Measurements from ENCODE around the gene CKAP4. TPM values are rescaled to one million over a fixed set of nuclear protein-coding genes. Genes with fewer than 3 reads are reported as not detected.

Gene CKAP4
- total RNA-seq, 1 donor from 2014 or later, result 40.3 TPM

DNA sequence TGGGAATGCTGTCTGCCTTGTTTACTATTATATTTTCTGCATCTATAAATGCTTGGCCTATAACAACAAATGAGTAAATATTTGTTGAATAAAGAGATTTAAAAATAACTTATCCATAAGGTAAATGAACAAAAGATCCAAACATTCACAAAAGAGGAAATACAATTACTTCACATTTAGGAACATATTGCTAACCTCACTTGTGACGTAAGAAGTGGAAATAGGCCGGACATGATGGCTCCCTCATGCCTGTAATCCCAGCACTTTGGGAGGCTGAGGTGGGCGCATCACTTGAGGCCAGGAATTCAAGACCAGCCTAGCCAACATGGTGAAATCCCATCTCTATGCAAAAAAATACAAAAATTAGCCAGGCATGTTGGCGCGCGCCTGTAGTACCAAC, 25.7 kb upstream of the CKAP4 start:
- H3K27me3 ChIP-seq, result no peaks in the 10 kb centered on the region
- TF ChIP-seq, protein P1, sequence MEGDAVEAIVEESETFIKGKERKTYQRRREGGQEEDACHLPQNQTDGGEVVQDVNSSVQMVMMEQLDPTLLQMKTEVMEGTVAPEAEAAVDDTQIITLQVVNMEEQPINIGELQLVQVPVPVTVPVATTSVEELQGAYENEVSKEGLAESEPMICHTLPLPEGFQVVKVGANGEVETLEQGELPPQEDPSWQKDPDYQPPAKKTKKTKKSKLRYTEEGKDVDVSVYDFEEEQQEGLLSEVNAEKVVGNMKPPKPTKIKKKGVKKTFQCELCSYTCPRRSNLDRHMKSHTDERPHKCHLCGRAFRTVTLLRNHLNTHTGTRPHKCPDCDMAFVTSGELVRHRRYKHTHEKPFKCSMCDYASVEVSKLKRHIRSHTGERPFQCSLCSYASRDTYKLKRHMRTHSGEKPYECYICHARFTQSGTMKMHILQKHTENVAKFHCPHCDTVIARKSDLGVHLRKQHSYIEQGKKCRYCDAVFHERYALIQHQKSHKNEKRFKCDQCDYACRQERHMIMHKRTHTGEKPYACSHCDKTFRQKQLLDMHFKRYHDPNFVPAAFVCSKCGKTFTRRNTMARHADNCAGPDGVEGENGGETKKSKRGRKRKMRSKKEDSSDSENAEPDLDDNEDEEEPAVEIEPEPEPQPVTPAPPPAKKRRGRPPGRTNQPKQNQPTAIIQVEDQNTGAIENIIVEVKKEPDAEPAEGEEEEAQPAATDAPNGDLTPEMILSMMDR (IDR thresholded peaks at IDR 0.05), result no peak
- no peaks in the 10 kb centered on the region for H3K36me3 ChIP-seq
- intact Hi-C loops (cut with DNase I), result no loop called here
- H3K4me1 ChIP-seq, result peaks cover 11% of the 10 kb centered on the region
- DNase-seq (no peak), ATAC-seq (no peak)
- H3K4me3 ChIP-seq, result no peak overlapping the region
- H3K9me3 ChIP-seq, result no peaks in the 10 kb centered on the region
- H3K27ac ChIP-seq, result no peak overlapping the region

- DNase-seq (no peak), ATAC-seq (no peak)
- Histone ChIP-seq H3K4me1 (peaks cover 11% of the 10 kb centered on the region), H3K27ac (no peak overlapping the region), H3K27me3 (no peaks in the 10 kb centered on the region), H3K9me3 (no peaks in the 10 kb centered on the region), H3K4me3 (no peak overlapping the region), H3K36me3 (no peaks in the 10 kb centered on the region)
- intact Hi-C loops (cut with DNase I), result no loop called here
- TF ChIP-seq, protein P1 (IDR thresholded peaks at IDR 0.05), result no peak
These were observed 24.0 kb upstream of the CKAP4 start for GRCh38 chr12:106271575-106272505.

DNA sequence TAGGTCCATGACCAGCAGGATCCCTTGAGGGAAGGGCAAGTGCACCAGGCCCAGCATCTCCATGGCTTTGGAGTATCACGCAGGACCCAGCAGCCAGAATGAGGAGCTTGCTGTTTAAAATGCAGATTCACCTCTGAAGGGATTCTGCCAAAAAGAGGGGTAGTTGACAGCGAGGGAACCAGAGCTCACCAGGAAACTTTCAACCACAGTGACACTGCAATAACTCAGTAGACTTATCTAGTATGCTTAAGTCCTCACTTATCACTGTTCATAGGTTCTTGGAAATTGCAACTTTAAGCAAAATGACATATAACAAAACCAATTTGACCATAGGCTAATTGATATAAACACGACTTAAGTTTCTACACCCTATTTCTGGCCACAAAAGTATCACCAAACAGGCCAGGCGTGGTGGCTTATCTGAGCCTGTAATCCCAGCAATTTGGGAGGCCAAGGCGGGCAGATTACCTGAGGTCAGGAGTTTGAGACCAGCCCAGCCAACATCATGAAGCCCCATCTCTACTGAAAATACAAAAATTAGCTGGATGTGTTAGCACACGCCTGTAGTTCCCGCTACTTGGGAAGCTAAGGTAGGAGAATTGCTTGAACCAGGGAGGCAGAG, 21.4 kb upstream of the CKAP4 start:
- Histone ChIP-seq H3K36me3 (no peaks in the 10 kb centered on the region), H3K27me3 (no peaks in the 10 kb centered on the region), H3K4me1 (no peaks in the 10 kb centered on the region), H3K27ac (no peak overlapping the region), H3K9me3 (no peaks in the 10 kb centered on the region), H3K4me3 (no peak overlapping the region)
- TF ChIP-seq, protein P1 (IDR thresholded peaks at IDR 0.05), result no peak
- no peak for DNase-seq
- no peak for ATAC-seq
- intact Hi-C loops (cut with DNase I), result no loop called here

DNA sequence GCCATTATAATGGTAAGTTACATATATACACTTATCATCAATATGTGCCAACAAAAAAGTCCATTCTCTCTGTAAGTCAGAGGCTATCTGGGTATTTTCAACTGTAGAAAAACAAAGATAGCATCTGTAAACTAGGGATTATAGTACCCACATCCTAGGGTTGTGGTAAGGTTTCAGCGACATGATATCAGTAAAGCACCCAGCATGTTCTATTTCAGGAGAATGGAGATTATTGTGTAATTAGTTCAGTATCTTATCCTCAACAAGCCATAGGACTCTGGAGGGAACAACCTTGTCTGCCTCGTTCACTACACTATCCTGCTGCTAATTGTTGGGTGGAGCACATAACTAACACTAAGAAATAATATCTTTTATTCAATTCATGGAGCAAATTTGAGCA, 19.7 kb upstream of the CKAP4 start:
- no peak for DNase-seq
- no peak for ATAC-seq
- H3K27me3 ChIP-seq, result no peaks in the 10 kb centered on the region
- no peak overlapping the region for H3K27ac ChIP-seq
- no peaks in the 10 kb centered on the region for H3K36me3 ChIP-seq
- H3K9me3 ChIP-seq, result no peaks in the 10 kb centered on the region
- TF ChIP-seq, protein P1 (IDR thresholded peaks at IDR 0.05), result no peak
- intact Hi-C loops (cut with DNase I), result no loop called here
- no peak overlapping the region for H3K4me3 ChIP-seq
- H3K4me1 ChIP-seq, result no peaks in the 10 kb centered on the region

GRCh38 chr12:106265116-106265515, 17.3 kb upstream of the CKAP4 start:
- ATAC-seq, result peak; percentile 75
- Histone ChIP-seq H3K4me1 (no peaks in the 10 kb centered on the region), H3K27ac (no peak overlapping the region), H3K36me3 (no peaks in the 10 kb centered on the region), H3K4me3 (no peak overlapping the region), H3K9me3 (no peaks in the 10 kb centered on the region), H3K27me3 (no peaks in the 10 kb centered on the region)
- intact Hi-C loops (cut with DNase I), result no loop called here
- TF ChIP-seq, protein P1 (IDR thresholded peaks at IDR 0.05), result no peak
- DNase-seq, result no peak
